ENCODE data around the gene INTU.

Gene INTU

GRCh38 chr4:127756906-127757305, 124.1 kb downstream of the INTU start:
- no peak for DNase-seq

DNA sequence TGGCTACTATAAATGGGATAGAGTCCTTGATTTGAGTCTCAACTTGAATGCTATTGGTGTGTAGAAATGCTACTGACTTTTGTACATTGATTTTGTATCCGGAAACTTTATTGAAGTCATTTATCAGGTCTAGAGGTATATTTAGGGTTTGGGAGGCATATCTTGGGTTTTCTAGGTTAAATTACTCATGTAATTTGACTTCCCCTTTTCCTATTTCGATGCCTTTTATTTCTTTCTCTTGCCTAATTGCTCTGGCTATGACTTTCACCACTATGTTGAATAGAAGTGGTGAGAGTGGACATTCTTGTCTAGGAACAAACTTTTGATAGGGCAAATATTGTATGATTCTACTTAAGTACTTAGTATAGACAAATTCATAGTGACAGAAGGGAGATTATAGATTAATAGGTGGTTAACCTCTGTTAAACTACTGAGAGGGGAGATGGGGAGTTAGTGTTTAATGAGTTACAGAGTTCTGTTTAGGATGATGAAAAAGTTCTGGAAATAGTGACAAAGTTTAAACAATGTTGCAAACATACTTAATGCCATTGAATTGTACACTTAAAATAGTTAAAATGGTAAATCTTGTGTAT, 126.6 kb downstream of the INTU start:
- DNase-seq, result no peak

- DNase-seq, result no peak
Observed at GRCh38 chr4:127759893-127760292, 127.1 kb downstream of the INTU start.

- no peak for DNase-seq
Observed at GRCh38 chr4:127771535-127772275, 138.9 kb downstream of the INTU start.

DNA sequence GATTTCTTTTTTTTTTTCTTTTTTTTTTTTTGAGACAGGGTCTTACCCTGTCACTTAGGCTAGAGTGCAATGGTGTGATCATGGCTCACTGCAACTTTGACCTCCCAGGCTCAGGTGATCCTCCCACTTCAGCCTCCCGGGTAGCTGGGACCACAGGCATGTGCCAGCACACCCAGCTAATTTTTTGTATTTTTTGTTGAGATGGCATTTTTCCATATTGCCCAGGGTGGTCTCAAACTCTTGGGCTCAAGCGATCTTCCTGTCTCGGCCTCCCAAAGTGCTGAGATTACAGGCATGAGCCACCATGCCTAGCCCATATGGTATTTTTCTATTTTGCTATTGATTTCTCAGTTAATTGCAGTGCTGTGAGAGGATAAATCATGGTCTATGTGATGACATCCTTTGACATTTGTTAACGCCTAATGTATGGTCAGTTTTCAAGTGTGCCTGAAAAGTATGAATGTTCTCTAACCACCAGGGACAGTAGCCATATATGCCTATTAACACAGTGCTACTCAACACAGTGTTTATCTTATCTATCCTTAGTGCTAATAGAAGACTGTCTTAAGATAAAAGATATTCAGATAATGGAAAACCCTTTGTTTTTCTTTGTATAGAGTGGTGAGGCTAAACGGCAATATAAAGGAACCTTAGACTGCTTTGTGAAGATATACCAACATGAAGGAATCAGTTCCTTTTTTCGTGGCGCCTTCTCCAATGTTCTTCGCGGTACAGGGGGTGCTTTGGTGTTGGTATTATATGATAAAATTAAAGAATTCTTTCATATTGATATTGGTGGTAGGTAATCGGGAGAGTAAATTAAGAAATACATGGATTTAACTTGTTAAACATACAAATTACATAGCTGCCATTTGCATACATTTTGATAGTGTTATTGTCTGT, 140.3 kb downstream of the INTU start:
- DNase-seq, result no peak

GRCh38 chr4:127775843-127776242, 143.1 kb downstream of the INTU start:
- no peak for DNase-seq
